DMS 273 (cell line): Measurements from ENCODE around the gene SPAG8.

Experiments
- DNase-seq: peaks from one replicate; lab custom pipeline; 2025; ENCODE audit not compliant: unreplicated experiment; lab: John Stamatoyannopoulos, UW

Gene SPAG8, protein sequence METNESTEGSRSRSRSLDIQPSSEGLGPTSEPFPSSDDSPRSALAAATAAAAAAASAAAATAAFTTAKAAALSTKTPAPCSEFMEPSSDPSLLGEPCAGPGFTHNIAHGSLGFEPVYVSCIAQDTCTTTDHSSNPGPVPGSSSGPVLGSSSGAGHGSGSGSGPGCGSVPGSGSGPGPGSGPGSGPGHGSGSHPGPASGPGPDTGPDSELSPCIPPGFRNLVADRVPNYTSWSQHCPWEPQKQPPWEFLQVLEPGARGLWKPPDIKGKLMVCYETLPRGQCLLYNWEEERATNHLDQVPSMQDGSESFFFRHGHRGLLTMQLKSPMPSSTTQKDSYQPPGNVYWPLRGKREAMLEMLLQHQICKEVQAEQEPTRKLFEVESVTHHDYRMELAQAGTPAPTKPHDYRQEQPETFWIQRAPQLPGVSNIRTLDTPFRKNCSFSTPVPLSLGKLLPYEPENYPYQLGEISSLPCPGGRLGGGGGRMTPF

DNA sequence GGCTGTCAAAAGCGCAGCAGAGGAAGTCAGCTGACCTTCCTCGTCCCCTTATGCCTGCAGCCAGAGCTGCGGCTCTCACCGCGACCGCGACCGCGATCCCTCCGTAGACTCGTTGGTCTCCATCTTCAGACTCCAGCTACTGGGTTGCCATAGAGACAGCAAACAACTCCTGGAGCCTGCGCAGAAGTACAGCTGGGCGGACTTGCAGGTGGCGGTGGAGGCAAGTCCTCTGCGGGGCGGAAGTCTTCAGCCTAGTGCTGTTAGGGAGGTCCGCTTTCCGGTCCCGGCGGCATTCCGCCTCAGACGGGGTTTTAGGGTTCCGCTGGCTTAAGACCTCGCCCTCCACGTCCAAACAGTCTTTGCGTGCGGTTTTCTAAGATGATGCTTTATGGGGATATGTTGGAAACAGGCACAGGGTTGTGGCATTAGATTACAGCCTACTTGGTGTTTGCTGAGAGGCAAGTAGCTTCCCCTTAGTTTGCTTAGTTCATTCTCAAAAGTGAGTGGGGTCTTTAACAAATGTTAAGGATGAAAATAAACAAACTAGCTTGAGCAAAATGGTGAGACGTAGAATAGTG lies at the start of gene SPAG8:
TSS of gene SPAG8 (minus strand) at position 238 of the 578 bp plus-strand sequence. CDS start at position 123, 115 bp downstream.
- peak; percentile 98 for DNase-seq

DNA sequence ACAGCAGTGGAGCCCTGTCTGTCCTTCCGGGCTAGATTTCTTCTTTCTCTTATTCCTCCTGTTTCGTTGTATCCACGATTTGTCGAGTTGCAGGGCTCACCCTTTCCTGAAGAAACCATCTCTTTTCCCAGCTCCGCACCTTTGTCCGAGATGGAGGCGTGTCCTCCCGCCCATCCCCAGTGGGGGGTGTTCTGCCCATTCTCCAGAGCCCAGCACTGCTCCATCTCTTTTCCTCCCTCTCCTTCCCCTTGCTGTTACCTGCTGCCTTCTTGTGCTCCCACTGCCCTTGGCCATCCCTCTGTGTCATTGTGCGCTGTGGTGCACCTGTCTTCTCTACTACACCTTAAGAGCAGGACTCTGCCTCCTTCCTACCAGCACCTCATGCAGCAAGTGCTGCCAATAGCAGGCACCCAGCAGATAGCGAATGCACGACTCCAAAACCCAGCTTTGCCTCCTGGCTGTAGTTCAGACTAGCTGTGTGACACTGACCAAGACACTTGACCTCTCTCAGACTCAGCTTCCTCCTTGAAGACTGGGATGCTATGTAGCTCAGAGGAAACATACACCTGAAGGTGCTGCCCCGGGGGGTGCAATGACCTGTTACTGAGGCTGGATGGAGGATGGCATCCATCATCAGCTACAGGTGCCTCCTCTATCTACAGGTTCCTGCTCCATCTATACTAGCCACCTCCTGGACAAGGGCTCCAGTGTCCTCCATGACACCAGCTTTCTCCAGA lies 49.3 kb upstream of the SPAG8 start:
- DNase-seq, result no peak

DNA sequence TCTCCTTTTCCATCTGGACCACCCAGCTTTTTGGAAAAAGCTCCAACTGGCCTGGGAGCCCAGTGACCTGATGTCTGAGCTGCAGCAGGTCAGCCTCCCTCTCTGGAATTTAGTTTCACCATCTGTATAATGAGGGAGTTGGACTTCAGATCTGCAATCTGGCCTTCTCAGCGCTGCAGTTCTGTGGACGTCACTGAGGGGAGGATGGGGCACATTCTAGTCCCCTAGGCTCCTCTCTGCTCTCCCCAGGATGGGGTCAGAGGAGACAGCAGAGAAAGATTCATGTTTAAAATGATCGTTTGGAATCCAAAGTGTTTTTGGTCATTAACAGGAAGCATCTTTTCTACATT lies 47.9 kb upstream of the SPAG8 start:
- DNase-seq, result peak; percentile 51

DNA sequence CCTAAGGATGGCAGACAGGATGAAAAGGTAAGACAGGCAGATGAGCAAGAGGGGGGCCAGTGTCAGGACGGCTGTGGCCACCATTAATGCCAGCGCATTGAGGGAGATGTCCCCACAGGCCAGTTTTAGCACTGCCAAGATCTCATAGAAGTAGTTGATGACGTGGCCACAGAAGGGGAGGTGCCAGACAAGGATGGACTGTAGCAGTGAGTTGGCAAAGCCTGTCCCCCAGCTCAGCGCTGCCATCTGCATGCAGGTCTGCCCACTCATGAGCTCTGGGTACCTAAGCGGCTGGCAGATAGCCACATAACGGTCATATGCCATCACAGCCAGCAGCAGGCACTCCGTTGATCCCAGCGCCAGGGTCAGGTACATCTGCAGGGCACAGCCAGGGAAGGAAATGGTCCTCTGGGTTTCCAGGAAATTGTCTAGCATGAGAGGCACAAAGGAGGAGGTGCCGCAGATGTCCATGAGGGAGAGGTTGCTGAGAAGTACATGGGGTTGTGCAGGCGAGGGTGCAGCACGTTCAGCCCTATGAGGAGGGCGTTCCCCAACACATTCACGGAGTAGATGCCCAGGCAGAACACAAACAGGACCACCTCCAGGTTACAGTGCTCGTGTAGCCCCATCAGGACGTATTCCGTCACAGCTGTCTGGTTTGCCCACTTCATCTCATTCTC lies 47.4 kb upstream of the SPAG8 start:
- peak; percentile 69 for DNase-seq

DNA sequence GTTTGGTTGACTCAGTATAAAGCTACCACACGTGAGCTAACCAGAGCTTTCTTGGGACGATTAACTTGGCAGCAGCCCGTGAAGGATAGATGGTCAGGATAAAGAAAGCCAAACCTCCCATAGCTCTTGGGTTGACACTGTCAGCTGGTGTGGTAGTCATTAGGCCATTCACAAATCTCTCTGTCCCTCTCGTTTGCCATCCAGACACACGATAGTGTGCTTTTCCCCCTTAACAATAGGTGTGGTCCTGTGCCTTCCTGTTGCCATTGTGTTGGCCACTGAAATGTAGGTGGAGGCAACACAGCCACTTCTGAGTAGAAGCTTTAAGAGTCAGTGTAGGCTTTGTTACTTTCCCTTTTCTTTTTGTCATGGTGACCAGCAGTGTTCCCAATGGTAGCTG lies 46.4 kb upstream of the SPAG8 start:
- DNase-seq, result no peak

DNA sequence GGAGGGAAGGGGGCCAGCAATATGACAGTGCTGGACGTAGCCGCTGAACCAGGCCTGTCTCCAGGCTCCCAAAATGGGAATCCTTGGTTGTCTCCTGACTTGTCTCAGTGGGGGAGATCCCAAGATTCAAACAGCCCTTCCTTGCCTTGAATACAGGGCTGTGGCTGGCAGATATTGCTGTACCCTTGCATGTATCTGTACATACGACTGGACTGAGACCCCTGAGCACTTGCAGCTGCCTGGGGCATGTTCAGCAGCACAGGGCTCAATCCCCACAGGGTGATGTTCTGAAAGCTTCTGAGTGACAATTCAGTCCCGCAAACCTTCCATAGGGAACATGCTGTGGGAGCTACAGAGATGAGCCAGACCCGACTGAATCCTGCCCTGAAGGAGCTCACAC lies 44.8 kb upstream of the SPAG8 start:
- DNase-seq, result no peak

DNA sequence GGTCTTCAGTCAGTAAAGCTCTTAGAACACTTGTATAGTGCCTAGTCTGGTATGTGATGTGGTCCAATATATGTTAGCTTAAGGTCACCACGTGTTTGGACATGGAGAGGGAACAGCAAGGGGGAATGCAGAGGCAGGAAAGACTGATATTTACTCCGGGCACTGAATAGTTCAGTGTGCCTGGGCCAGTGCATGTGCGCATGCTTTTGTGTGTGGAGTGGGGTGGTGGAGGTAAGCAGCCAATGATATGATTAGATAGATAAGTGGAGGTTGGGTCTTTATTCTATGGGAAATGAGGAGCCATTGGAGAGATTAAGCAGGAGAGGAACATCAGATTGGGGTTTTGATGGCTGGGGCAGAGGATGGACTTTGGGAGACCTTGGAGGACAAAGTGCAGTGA lies 44.1 kb upstream of the SPAG8 start:
- no peak for DNase-seq

DNA sequence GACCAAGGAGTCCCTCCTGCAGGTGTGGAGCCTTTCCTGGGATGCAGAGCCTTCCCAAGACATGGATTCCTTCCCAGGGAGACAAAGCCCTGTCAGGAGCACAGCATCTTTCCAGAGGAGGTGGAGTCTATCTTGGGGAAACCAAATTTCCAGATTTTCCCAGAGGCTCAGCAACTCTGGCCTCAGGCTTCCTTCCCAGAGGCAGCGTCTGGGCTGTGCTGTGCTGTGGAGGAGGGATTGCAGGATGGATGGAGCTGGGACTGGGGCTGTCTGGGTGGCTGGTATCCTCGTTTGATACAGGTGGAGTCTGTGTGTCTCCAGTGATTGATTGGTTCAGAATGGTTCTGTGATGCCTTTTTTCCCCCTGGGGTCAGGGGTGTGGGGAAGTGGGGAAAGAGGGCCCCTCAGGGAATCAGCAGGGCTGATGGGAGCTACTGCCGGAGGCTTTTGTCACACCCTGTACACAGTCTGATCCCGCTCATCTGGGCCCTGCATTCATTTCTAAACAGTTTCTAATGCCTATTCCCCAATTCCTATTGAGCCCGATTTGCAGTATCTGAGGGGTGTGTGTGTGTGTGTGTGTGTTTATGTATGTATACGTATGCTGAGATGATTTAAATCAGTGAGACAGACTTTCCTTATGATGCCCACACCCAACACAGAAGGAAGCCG lies 42.2 kb upstream of the SPAG8 start:
- no peak for DNase-seq

DNA sequence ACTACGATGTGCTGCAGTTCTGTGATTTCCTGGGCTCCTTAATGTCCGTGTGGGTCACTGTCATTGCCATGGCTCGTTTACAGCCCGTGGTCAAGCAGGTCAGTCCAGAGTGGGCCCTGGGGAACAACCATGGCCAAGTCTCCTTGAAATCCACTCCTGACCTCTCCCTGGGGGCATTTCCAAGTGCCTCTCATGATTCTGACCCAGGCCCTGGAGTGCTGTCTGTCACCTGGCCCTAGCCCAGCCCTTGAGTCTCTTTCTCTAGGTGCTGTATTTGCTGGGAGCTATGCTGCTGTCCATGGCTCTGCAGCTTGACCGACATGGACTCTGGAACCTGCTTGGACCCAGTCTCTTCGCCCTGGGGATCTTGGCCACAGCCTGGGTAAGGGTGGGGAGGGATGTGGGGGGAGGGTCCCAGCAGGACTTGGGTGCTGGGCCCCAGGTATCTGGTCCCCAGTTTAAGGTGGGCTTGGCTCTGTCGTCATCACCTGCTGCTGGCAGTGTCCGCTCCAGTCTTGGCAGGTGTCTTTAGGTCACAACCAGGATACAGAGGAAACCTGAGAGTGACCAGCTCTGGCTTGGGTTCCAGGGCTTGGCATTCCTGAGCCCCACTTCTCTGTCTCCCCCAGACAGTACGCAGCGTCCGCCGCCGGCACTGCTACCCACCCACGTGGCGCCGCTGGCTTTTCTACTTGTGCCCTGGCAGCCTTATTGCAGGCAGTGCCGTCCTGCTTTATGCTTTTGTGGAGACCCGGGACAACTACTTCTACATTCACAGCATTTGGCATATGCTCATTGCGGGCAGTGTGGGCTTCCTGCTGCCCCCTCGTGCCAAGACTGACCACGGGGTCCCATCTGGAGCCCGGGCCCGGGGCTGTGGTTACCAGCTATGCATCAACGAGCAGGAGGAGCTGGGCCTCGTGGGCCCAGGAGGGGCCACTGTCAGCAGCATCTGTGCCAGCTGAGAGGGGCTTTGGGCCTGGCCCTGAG lies 41.1 kb upstream of the SPAG8 start:
- no peak for DNase-seq

DNA sequence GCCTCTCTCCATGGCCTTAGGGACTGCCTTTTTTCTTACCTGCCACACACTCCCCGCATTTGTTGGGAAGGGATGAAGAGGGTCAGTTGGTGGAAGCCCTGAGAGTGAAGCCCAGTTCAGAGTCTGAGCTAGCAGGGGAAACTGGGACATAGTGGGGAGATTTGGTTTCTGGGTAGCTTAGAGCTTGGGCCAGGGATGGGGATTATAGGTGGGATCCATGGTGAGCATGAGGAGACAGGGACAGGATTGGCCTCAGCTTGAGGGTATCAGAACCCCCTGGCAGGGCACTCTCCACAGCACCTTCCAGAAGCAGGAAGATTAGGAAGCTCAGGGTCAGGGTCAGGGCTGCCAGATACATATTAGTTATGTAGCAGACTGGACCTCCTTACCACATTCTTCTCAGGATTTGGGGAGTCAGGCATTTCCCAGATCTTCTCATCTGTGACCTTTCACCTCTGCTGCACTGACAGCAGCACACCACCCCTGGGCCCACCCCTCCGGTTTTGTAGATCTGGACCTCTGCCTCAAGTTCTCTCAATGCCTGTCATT lies 40.3 kb upstream of the SPAG8 start:
- no peak for DNase-seq

DNA sequence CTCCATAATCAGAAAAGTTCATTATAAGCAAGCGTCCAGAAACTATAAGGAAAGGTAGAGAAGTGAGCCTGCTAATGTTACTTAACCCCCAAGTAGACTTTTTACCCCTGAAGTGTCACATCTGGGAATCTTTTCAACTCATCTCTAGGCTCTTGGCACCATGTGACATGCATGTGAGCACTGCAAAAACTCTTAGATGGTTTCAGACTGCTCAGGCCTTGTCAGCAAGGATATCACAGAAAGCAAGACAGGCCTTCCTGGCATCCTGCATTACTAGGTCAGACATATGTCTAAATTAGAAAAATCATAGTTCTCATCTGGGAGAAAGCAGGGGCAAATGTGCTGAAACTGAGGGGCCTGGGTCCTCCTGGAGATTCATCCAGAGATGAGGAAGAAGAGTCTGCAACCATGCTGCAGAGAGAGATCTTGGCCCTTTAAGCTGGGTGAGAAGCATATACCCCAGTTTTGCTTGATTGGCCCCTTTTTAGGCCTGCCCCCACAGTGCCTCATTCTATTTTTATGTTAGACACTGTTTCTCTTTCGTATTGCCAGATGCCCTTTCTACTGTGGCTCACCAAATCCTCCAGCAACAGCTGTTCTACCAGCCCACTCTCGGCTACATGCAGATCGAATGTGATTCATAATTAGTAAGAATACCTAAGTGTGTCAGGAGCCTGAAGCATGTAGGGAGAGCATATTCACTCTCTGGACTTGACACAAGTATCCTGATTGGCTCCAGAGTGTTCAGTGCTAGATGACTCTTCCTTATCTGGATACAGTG lies 35.9 kb upstream of the SPAG8 start:
- DNase-seq, result peak; percentile 84

DNA sequence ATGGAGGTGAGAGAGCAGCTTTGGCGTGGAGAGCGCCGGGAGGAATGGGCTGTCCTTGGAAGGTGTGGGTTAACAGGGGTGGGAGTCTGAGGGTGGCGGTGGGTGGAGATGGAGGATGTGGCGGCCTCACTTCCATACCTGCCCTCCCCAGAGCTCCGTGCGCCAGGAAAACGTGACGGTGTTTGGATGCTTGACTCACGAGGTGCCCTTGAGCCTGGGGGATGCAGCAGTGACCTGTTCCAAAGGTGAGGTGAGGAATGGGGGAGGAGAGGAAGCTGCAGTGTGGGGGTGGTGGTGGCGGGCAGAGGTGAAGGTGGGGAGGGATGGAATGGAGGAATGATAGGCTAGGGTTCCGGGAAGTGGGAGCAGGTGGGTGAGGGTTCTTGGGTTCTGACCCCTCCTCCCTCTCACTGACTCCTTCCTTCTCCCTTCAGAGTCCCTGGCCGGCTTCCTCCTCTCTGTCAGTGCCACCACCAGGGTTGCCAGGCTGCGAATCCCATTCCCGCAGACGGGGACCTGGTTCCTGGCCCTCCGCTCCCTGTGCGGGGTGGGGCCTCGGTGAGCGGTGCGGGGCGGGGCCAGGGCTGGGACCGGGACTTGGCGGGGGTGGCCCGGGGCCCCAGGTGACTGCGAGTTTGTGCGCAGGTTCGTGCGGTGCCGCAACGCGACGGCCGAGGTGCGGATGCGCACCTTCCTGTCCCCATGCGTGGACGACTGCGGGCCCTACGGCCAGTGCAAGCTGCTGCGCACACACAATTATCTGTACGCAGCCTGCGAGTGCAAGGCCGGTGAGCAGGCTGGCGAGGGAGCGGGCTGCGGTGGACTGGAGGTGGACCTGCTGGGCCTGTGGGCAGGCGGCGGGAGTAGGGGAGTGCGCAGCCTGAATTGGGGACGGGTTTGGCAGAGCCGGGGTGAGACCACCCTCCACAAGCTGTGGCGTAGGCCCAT lies 34.0 kb upstream of the SPAG8 start:
- no peak for DNase-seq

DNA sequence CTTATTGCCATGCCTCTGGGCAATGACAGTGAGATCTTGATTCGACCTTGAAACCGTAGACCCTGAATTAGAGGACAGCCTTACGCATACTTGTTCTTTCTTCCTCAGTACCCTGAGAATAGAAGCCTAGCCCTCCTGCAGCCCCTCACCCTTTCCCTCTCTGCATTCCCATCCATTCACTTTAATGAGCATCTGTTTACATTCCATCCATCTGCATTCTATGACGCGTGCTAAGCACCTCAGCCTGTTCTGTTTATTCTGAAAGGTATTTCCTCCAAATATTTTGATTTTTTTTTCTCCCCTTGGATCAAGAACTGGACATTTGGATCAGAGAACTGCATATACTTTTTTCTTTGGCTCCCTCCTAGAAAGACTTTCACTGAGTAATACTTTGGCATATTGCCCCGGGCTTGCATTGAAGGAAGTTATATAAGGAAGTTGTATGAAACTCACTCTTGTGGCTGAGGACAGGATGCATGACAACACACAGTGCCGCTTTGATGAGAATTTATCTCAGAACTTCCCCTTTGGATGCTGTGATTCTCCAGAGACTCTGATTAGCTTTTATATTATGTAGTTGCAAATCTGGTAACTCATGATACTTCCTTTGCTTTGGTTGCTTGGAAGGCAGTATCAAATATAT lies 32.7 kb upstream of the SPAG8 start:
- peak; percentile 46 for DNase-seq

DNA sequence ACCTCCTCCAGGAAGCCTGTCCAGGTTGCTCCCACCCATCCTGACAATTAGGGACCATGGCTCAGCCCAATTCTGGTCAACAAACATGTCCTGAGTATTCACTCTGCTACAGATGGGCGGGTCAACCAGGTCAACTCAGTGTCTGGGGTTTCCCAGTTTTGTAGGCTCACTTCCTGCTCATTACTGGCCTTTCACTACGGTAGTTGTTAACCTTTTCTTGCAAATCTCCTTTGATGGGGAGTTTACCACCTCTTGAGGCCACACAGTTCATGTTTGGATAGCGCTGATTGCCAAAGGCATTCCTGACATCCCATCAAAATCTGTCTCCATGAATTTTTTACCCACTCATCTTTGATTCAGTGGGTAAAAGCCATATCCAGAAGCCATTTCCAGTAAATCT lies 30.7 kb upstream of the SPAG8 start:
- no peak for DNase-seq

DNA sequence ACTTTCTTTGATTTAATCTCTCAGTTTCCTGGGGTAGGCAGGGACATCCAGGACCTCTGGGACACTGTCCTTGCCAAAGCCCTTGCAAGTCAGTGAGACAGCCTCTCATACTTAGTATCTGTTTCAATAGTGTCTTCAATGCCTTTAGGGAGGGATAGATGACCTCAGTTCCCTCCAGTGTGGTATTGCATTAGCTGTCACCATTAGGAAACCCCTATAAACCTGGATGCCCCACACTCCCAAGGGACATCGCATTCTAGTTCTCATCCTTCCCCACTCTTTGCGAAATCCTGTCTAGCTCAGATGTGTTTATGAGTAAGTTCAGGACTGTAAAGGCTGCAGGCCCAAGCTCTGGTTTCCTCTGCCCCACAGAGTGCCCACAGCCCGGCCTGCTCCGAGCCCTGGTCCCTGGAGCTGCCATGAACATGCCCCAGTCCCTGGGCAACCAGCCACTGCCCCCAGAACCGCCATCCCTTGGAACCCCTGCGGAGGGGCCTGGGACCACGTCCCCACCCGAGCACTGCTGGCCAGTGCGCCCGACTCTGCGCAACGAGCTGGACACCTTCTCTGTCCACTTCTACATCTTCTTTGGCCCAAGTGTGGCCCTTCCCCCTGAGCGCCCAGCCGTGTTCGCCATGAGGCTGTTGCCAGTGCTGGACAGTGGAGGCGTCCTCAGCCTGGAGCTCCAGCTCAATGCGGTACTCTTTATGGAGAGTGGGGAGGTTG lies 30.1 kb upstream of the SPAG8 start:
- no peak for DNase-seq

DNA sequence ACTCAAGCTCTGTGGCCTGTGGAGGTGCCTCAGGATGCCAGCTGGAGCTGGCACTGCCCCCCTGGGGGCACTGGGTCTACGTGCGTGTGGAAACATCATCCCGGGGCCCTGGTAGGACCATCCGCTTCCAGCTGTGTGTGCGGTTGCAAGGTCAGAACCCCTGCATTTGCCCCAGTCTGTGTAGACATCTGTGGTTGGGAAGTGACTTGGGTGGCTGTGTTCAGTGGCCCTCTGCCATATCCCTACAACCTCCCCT lies 29.5 kb upstream of the SPAG8 start:
- DNase-seq, result no peak
